Left colon (tissue), 2 donors: Measurements from ENCODE around the gene APBA3. TPM values are rescaled to one million over a fixed set of nuclear protein-coding genes. Genes with fewer than 3 reads are reported as not detected.

Source experiments
- total RNA-seq, 2 donors: library from RNA; stranded (reverse); fragmentation: NEBNext Ultra II Directional; extraction: Animal tissue kit (Norgen Biotek cat#: 25700); gene quantifications; one replicate each; pipeline ENCODE4 v1.2.1, GENCODE V29; 2021
- donor health status: DM: no; HTN: no; CAD: no.
- donor health status: DM: yes; HTN: yes; CAD: no.

Gene APBA3
- total RNA-seq, 2 donors from 2014 or later: 15.4 to 17.5 TPM

Other genes with a start within 250 kb of the APBA3 start
- 1 to 10 TPM; 2.2 to 3.5 TPM for gene TEKTIP1, start 222.5 kb downstream of the APBA3 start, total RNA-seq
- gene MFSD12, start 204.1 kb downstream of the APBA3 start, total RNA-seq: 10 to 100 TPM; 31.0 to 41.1 TPM
- 10 to 100 TPM; 85.6 to 88.2 TPM for gene HMG20B, start 188.7 kb downstream of the APBA3 start, total RNA-seq
- gene GIPC3, start 176.2 kb downstream of the APBA3 start, total RNA-seq: under 1 TPM; 0.24 to 0.64 TPM
- 1 to 10 TPM in 1 of 2 donors, under 1 TPM in 1; 0.64 to 1.0 TPM for gene TBXA2R, start 154.8 kb downstream of the APBA3 start, total RNA-seq
- 10 to 100 TPM; 16.9 to 20.0 TPM for gene CACTIN, start 134.9 kb downstream of the APBA3 start, total RNA-seq
- gene PIP5K1C, start 61.2 kb downstream of the APBA3 start, total RNA-seq: 10 to 100 TPM; 25.1 to 33.1 TPM
- gene TJP3, start 53.3 kb downstream of the APBA3 start, total RNA-seq: 100 to 1,000 TPM; 297 to 343 TPM
- 10 to 100 TPM; 64.6 to 67.7 TPM for gene MRPL54, start 990 bp upstream of the APBA3 start, total RNA-seq
- not detected for gene RAX2, start 10.5 kb upstream of the APBA3 start, total RNA-seq
- 1 to 10 TPM; 1.5 to 2.4 TPM for gene MATK, start 24.7 kb upstream of the APBA3 start, total RNA-seq
- not detected for gene ZFR2, start 107.3 kb upstream of the APBA3 start, total RNA-seq
- under 1 TPM; 0.06 to 0.28 TPM for gene ATCAY, start 119.0 kb upstream of the APBA3 start, total RNA-seq
- not detected for gene NMRK2, start 171.4 kb upstream of the APBA3 start, total RNA-seq
- gene DAPK3, start 209.4 kb upstream of the APBA3 start, total RNA-seq: 10 to 100 TPM; 52.2 to 74.6 TPM
- gene EEF2, start 223.8 kb upstream of the APBA3 start, total RNA-seq: 1,000 to 10,000 TPM; 1,955 to 2,053 TPM
- 10 to 100 TPM; 25.1 to 27.7 TPM for gene PIAS4, start 246.0 kb upstream of the APBA3 start, total RNA-seq